C4-2B (cell line): ENCODE data around the gene ARRB2.
"Not testable (repeated sequence)": the region's sequence is repeated elsewhere in the genome, so short reads cannot be mapped to it uniquely, and the experiment has no call there.

Experiments
- CTCF ChIP-seq: fragments of 450-650 bp; conservative IDR thresholded peaks from 2 replicates; pipeline ENCODE4 v1.5.1; 2017; ENCODE audit warnings: mild to moderate bottlenecking
- ZFX ChIP-seq: fragments of 450-650 bp; IDR thresholded peaks from 2 replicates; pipeline ENCODE4 v1.6.1; 2017

- not testable (repeated sequence) for TF ChIP-seq ZFX, CTCF
Observed at GRCh38 chr17:4683739-4684138, 26.7 kb upstream of the ARRB2 start.
